Right lobe of liver (tissue), 6 donors: ENCODE measurements around the gene SLC27A1. TPM values are rescaled to one million over a fixed set of nuclear protein-coding genes. Genes with fewer than 3 reads are reported as not detected.

Experiments used
- ATAC-seq, 4 donors: fragments of 200-7000 bp; cut with Tn5 transposase; one replicate each; pipeline ENCODE4 v1.9.1; 2020; ENCODE audit warnings: mild to moderate bottlenecking in 4 of 4, moderate library complexity in 4 of 4
- DNase-seq, 3 donors: peaks; one replicate each; pipeline ENCODE4 v3.0.0-alpha.2; 2020
- H3K27ac ChIP-seq, 3 donors: fragments of 200-600 bp; one replicate each; pipeline ENCODE4 v1.8.0; 2022
- H3K27me3 ChIP-seq, 2 donors: fragments of 200-600 bp; one replicate each; pipeline ENCODE4 v1.8.0; 2022
- H3K36me3 ChIP-seq, 4 donors: fragments of 200-600 bp; sonication (generic) in 1 of 4; one replicate each; pipeline versions ENCODE4 v1.5.1 to v1.8.0; 2017 to 2022; ENCODE audit warnings: control low read depth in 1 of 4
- H3K4me1 ChIP-seq, 4 donors: fragments of 200-600 bp; sonication (generic) in 1 of 4; one replicate each; pipeline versions ENCODE4 v1.5.1 to v1.8.0; 2017 to 2022; ENCODE audit warnings: control low read depth in 1 of 4
- H3K4me3 ChIP-seq, 3 donors: fragments of 200-600 bp; one replicate each; pipeline ENCODE4 v1.8.0; 2022
- H3K9me3 ChIP-seq, 4 donors: fragments of 200-600 bp; sonication (generic) in 1 of 4; one replicate each; pipeline versions ENCODE4 v1.5.1 to v1.8.0; 2017 to 2022; ENCODE audit warnings: control low read depth in 1 of 4
- POLR2A ChIP-seq: fragments of 450-650 bp; IDR thresholded peaks from one replicate; pipeline ENCODE4 v1.6.1; 2017; ENCODE audit warnings: antibody characterized with exemption, mild to moderate bottlenecking
- WGBS: methylation state at CpG from one replicate; pipeline ENCODE4 v1.1.6; 2018; ENCODE audit warnings: low coverage, low lambda C conversion rate; ENCODE audit not compliant: insufficient coverage; ENCODE audit errors: missing lambda C conversion rate; 5-methylcytosine and 5-hydroxymethylcytosine counted together
- intact Hi-C, 2 donors: fragments of 100-400 bp; cut with DNase I; formaldehyde crosslinking; loops; one replicate each; pipeline versions ENCODE4 v1.11.2 to v1.14.1; 2022
- total RNA-seq, 6 experiments: library from RNA; depleted of rRNA in 2 of 6; stranded (reverse); fragments of >200 nt in 2 of 6; fragmentation: NEBNext Ultra II Directional in 3 of 6; extraction: Animal tissue kit (Norgen Biotek cat#: 25700) in 3 of 6; gene quantifications; one replicate each; pipeline versions ENCODE4 v1.1.0 to v1.2.4, GENCODE V29; 2016 to 2023
- TF ChIP-seq, protein P1 (sequence below), 4 donors: fragments of 200-600 bp in 3 of 4; fragments of 450-650 bp in 1 of 4; IDR thresholded peaks; one replicate each; pipeline versions ENCODE4 v1.5.1 to v1.8.0; 2016 to 2022; ENCODE audit warnings: antibody characterized with exemption in 4 of 4, mild to moderate bottlenecking in 2 of 4
- donor health status: DM: no; HTN: yes; CAD: no.
- donor health status: DM: no; HTN: no; CAD: no.
- donor health status: DM: no; HTN: no; CAD: no.
- donor health status: DM: no; HTN: yes; CAD: no.
- donor health status: DM: no; HTN: yes; CAD: no.

The SLC27A1 gene
- total RNA-seq, 6 experiments from 2014 or later, result 5.1 to 12.3 (median 6.1) TPM

DNA sequence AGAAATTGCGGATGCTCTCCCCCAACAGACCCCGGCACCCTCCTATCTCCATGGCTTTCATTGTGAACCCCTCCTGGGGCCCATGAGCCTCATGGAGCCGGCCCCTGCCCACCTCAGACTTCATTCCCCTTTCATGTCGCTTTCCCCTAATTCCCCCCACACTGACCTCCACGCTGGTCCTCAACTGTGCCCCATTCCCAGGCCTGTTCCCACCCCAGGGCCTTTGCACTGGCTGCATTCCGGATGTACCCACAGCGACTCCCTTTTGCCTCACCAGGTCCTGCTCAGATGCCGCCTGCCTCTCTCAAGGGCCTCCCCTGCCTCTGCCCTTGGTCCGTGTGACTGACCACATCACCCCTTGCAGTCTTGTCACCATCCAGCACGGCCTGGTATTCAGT is 13.3 kb downstream of the SLC27A1 start:
- Histone ChIP-seq H3K27me3 (no peaks in the 10 kb centered on the region), H3K4me1 (no peaks in the 10 kb centered on the region), H3K9me3 (no peaks in the 10 kb centered on the region), H3K27ac (no peak overlapping the region), H3K4me3 (no peak overlapping the region), H3K36me3 (no peaks in the 10 kb centered on the region)
- DNase-seq (no peak), ATAC-seq (no peak)
- intact Hi-C loops, result no loop called here
- TF ChIP-seq, protein P1, sequence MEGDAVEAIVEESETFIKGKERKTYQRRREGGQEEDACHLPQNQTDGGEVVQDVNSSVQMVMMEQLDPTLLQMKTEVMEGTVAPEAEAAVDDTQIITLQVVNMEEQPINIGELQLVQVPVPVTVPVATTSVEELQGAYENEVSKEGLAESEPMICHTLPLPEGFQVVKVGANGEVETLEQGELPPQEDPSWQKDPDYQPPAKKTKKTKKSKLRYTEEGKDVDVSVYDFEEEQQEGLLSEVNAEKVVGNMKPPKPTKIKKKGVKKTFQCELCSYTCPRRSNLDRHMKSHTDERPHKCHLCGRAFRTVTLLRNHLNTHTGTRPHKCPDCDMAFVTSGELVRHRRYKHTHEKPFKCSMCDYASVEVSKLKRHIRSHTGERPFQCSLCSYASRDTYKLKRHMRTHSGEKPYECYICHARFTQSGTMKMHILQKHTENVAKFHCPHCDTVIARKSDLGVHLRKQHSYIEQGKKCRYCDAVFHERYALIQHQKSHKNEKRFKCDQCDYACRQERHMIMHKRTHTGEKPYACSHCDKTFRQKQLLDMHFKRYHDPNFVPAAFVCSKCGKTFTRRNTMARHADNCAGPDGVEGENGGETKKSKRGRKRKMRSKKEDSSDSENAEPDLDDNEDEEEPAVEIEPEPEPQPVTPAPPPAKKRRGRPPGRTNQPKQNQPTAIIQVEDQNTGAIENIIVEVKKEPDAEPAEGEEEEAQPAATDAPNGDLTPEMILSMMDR (IDR thresholded peaks at IDR 0.05), result no peak
- no peak for TF ChIP-seq POLR2A
- 89% methylated on average over 8 of the region's 10 CpGs for WGBS

DNA sequence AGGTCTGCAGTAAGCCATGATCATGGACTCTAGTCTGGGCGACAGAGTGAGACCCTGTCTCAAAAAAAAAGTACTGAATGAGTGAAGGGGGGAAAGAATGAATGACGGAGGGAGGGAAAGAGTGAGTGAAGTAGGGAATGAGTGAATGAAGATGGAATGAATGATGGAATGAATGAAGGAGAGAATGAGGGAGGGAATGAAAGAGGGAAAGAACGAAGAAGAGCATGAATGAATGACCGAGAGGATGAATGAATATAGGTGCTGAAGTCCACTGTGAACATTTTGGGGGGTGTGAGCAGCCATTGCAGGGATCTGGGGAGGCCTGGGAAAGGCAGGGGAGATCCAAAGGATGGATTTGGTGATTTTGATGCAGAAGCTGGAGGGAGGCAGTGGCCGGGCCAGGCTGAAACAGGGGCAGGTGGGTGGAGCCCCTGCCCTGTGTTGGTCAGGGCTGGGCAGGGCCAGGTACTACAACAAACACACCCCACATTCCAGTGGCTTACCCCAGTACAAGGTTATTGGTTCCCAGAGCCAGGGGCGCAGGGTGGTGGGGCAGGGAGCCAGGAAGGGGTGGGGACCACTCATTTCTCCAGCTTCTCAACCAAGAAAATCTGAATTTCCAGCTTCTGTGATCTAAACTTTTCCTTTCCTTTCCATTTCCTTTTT is 14.3 kb downstream of the SLC27A1 start:
- H3K4me1 ChIP-seq, result no peaks in the 10 kb centered on the region
- H3K27me3 ChIP-seq, result no peaks in the 10 kb centered on the region
- H3K4me3 ChIP-seq, result no peak overlapping the region
- no peaks in the 10 kb centered on the region for H3K9me3 ChIP-seq
- no peaks in the 10 kb centered on the region for H3K36me3 ChIP-seq
- no peak for DNase-seq
- no peak overlapping the region for H3K27ac ChIP-seq
- no peak for ATAC-seq
- intact Hi-C loops, result no loop called here
- 84% methylated on average over 4 of the region's 6 CpGs for WGBS
- TF ChIP-seq, protein P1 (IDR thresholded peaks at IDR 0.05), result no peak
- no peak for TF ChIP-seq POLR2A

- intact Hi-C loops, result no loop called here
- 96% methylated on average over 14 of the region's 58 CpGs for WGBS
- H3K36me3 ChIP-seq, result no peaks in the 10 kb centered on the region
- TF ChIP-seq, protein P1 (IDR thresholded peaks at IDR 0.05), result no peak
- no peak for TF ChIP-seq POLR2A
- ATAC-seq (no peak), DNase-seq (no peak)
- H3K4me1 ChIP-seq, result no peaks in the 10 kb centered on the region
- no peaks in the 10 kb centered on the region for H3K9me3 ChIP-seq
- H3K27ac ChIP-seq, result no peak overlapping the region
- H3K4me3 ChIP-seq, result no peak overlapping the region
- no peaks in the 10 kb centered on the region for H3K27me3 ChIP-seq
These were observed 16.4 kb downstream of the SLC27A1 start for GRCh38 chr19:17486545-17487240.

GRCh38 chr19:17487284-17488121 is 17.2 kb downstream of the SLC27A1 start:
- no peak for ATAC-seq
- Histone ChIP-seq H3K9me3 (no peaks in the 10 kb centered on the region), H3K4me1 (no peaks in the 10 kb centered on the region), H3K4me3 (no peak overlapping the region), H3K36me3 (no peaks in the 10 kb centered on the region), H3K27me3 (no peaks in the 10 kb centered on the region), H3K27ac (peak overlapping the region in 1 of 3 donors; percentile 43)
- TF ChIP-seq POLR2A, result no peak
- TF ChIP-seq, protein P1 (IDR thresholded peaks at IDR 0.05), result no peak
- WGBS, result 80% methylated on average over 10 of the region's 18 CpGs
- no peak for DNase-seq
- intact Hi-C loops, result no loop called here
